GM23338 (cell line): Measurements from ENCODE around the gene RELCH. TPM values are rescaled to one million over a fixed set of nuclear protein-coding genes. Genes with fewer than 3 reads are reported as not detected.

Experiments
- ATAC-seq: fragments of 200-7000 bp; cut with Tn5 transposase; 3 replicates; pipeline ENCODE4 v1.9.1; 2020
- DNase-seq: peaks from one replicate; pipeline ENCODE4 v3.0.0-alpha.2; 2015; ENCODE audit warnings: low spot score
- H2AFZ ChIP-seq: fragments of 200-600 bp; sonication (generic); 2 replicates; pipeline ENCODE4 v1.8.0; 2016; ENCODE audit warnings: antibody characterized with exemption, mild to moderate bottlenecking, moderate library complexity
- H3F3A ChIP-seq: fragments of 200-600 bp; sonication (generic); replicated peaks from 2 replicates; pipeline ENCODE4 v1.8.0; 2017; ENCODE audit warnings: antibody characterized with exemption, mixed run types, low read depth
- H3K27ac ChIP-seq: fragments of 200-600 bp; sonication (generic); 2 replicates; pipeline ENCODE4 v1.6.1; 2016; ENCODE audit warnings: low read depth
- H3K27me3 ChIP-seq: fragments of 200-600 bp; sonication (generic); 2 replicates; pipeline ENCODE4 v1.8.0; 2016; ENCODE audit warnings: mild to moderate bottlenecking, mixed run types, moderate library complexity; ENCODE audit not compliant: insufficient read depth
- H3K36me3 ChIP-seq: fragments of 200-600 bp; sonication (generic); 2 replicates; pipeline ENCODE4 v1.8.0; 2016; ENCODE audit warnings: mild to moderate bottlenecking; ENCODE audit not compliant: insufficient read depth
- H3K4me1 ChIP-seq: fragments of 200-600 bp; sonication (generic); 2 replicates; pipeline ENCODE4 v1.8.0; 2016; ENCODE audit warnings: mild to moderate bottlenecking, moderate library complexity; ENCODE audit not compliant: insufficient read depth
- H3K4me2 ChIP-seq: fragments of 200-600 bp; sonication (generic); 2 replicates; pipeline ENCODE4 v1.7.1; 2017; ENCODE audit warnings: mixed run types
- H3K4me3 ChIP-seq: fragments of 200-600 bp; sonication (generic); 2 replicates; pipeline ENCODE4 v1.6.1; 2016; ENCODE audit warnings: mixed run types
- H3K79me2 ChIP-seq: fragments of 200-600 bp; sonication (generic); replicated peaks from 2 replicates; pipeline ENCODE4 v1.8.0; 2017; ENCODE audit warnings: mild to moderate bottlenecking; ENCODE audit not compliant: insufficient read depth
- H3K9me2 ChIP-seq: fragments of 200-600 bp; sonication (generic); 2 replicates; pipeline ENCODE4 v1.8.0; 2017; ENCODE audit not compliant: insufficient read depth
- H4K20me1 ChIP-seq: fragments of 200-600 bp; sonication (generic); replicated peaks from 2 replicates; pipeline ENCODE4 v1.8.0; 2017; ENCODE audit warnings: mild to moderate bottlenecking; ENCODE audit not compliant: insufficient read depth
- H3K27ac Mint-ChIP-seq: 2 replicates; pipeline ENCODE4 v1.8.0; 2020; ENCODE audit warnings: inconsistent platforms, mild to moderate bottlenecking, moderate library complexity, mixed read lengths
- H3K27me3 Mint-ChIP-seq: 3 replicates; pipeline ENCODE4 v1.8.0; 2022; ENCODE audit warnings: low read depth, mild to moderate bottlenecking, moderate library complexity, mixed read lengths, inconsistent platforms; ENCODE audit not compliant: insufficient read depth, poor library complexity
- H3K36me3 Mint-ChIP-seq: 3 replicates; pipeline ENCODE4 v1.8.0; 2021; ENCODE audit warnings: low read depth, mild to moderate bottlenecking, inconsistent platforms, moderate library complexity, mixed read lengths
- H3K4me1 Mint-ChIP-seq: 3 replicates; pipeline ENCODE4 v1.8.0; 2020; ENCODE audit warnings: mild to moderate bottlenecking, inconsistent platforms, mixed read lengths
- H3K4me3 Mint-ChIP-seq: 3 replicates; pipeline ENCODE4 v1.8.0; 2021; ENCODE audit warnings: moderate library complexity, mild to moderate bottlenecking, inconsistent platforms, mixed read lengths
- H3K9me3 Mint-ChIP-seq: 3 replicates; pipeline ENCODE4 v1.8.0; 2020; ENCODE audit warnings: moderate library complexity, mild to moderate bottlenecking, inconsistent platforms, mixed read lengths
- CREB1 ChIP-seq: fragments of 250-450 bp; sonication (Bioruptor Pico); IDR thresholded peaks from 2 replicates; pipeline ENCODE4 v1.5.0; 2020; ENCODE audit warnings: low read depth, mild to moderate bottlenecking, moderate library complexity
- EZH2 ChIP-seq: fragments of 200-600 bp; sonication (generic); IDR thresholded peaks from one replicate; pipeline ENCODE4 v1.8.0; 2017; ENCODE audit warnings: antibody characterized with exemption, mild to moderate bottlenecking, low read depth; ENCODE audit not compliant: unreplicated experiment
- EZH2phosphoT487 ChIP-seq: fragments of 200-600 bp; sonication (generic); IDR thresholded peaks from one replicate; pipeline ENCODE4 v1.8.1; 2018; ENCODE audit warnings: antibody characterized with exemption; ENCODE audit not compliant: unreplicated experiment
- JUNB ChIP-seq: IDR thresholded peaks from one replicate; pipeline ENCODE4 v1.6.1; 2016; ENCODE audit warnings: antibody characterized with exemption; ENCODE audit not compliant: unreplicated experiment
- NANOG ChIP-seq: IDR thresholded peaks from 2 replicates; pipeline ENCODE4 v1.6.1; 2016; ENCODE audit warnings: antibody characterized with exemption, borderline replicate concordance
- POLR2AphosphoS5 ChIP-seq: IDR thresholded peaks from 2 replicates; pipeline ENCODE4 v1.6.1; 2016; ENCODE audit warnings: antibody characterized with exemption, low read depth
- STAT1 ChIP-seq: IDR thresholded peaks from one replicate; pipeline ENCODE4 v1.6.1; 2016; ENCODE audit warnings: antibody characterized with exemption; ENCODE audit not compliant: unreplicated experiment
- ZNF114 ChIP-seq: fragments of 250-450 bp; sonication (Bioruptor Pico); IDR thresholded peaks from 2 replicates; pipeline ENCODE4 v1.5.0; 2020; ENCODE audit warnings: mild to moderate bottlenecking, moderate library complexity
- ZNF331 ChIP-seq: fragments of 250-450 bp; sonication (Bioruptor Pico); IDR thresholded peaks from 2 replicates; pipeline ENCODE4 v1.5.0; 2020; ENCODE audit warnings: low read depth, mild to moderate bottlenecking, moderate library complexity
- polyA plus RNA-seq: library from polyadenylated mRNA; unstranded; fragments of >200 nt; fragmentation: Nextera tagmentation; extraction: Ambion mirVana; gene quantifications from 2 replicates; pipeline ENCODE4 v1.2.1, GENCODE V29; 2016
- total RNA-seq: library from RNA; depleted of rRNA; stranded (reverse); fragments of >200 nt; shearing (Covaris generic); gene quantifications from 2 replicates; pipeline ENCODE4 v1.2.3, GENCODE V29; 2014
- TF ChIP-seq, protein P1 (sequence below): IDR thresholded peaks from 2 replicates; pipeline ENCODE4 v1.6.1; 2016; ENCODE audit warnings: antibody characterized with exemption
- TF ChIP-seq, protein P2 (sequence below): IDR thresholded peaks from one replicate; pipeline ENCODE4 v1.6.1; 2018; ENCODE audit warnings: antibody characterized with exemption; ENCODE audit not compliant: unreplicated experiment
- TF ChIP-seq, protein P3 (sequence below), 2 experiments: fragments of 200-600 bp in 1 of 2; sonication (generic) in 1 of 2; conservative IDR thresholded peaks; 2 replicates each; pipeline versions ENCODE4 v1.5.1 to v1.6.1; 2016 to 2017; ENCODE audit warnings: antibody characterized with exemption in 2 of 2, low read depth in 2 of 2, mild to moderate bottlenecking in 2 of 2, moderate library complexity in 1 of 2

RELCH gene
- total and polyA plus RNA-seq, 2 experiments from 2014 or later = 8.8 to 56.4 TPM

GRCh38 chr18:62205824-62206223 is 18.8 kb downstream of the RELCH start:
- Mint-ChIP-seq H3K4me1 (peaks cover 4% of the 10 kb centered on the region; the same call in 1 of the 3 replicates), H3K27me3 (peaks cover 5% of the 10 kb centered on the region), H3K27ac (no peak overlapping the region), H3K36me3 (no peaks in the 10 kb centered on the region; the same call in 2 of the 3 replicates), H3K4me3 (no peak overlapping the region), H3K9me3 (no peaks in the 10 kb centered on the region)
- no peaks in the 10 kb centered on the region for H3F3A ChIP-seq
- no peaks in the 10 kb centered on the region for H3K4me1 ChIP-seq
- no peak overlapping the region for H2AFZ ChIP-seq
- DNase-seq = no peak
- H3K27me3 ChIP-seq = no peaks in the 10 kb centered on the region
- H3K36me3 ChIP-seq = no peaks in the 10 kb centered on the region
- H3K9me2 ChIP-seq = no peaks in the 10 kb centered on the region
- peaks cover 89% of the 10 kb centered on the region for H3K79me2 ChIP-seq
- no peak overlapping the region for H3K4me3 ChIP-seq
- ATAC-seq = no peak
- no peak overlapping the region for H3K27ac ChIP-seq
- no peak overlapping the region for H3K4me2 ChIP-seq
- H4K20me1 ChIP-seq = peaks cover 6% of the 10 kb centered on the region; the same call in 1 of the 2 replicates
- TF ChIP-seq ZNF114 (CRISPR knock-in tag) (no peak), EZH2phosphoT487 (no peak), CREB1 (no peak), JUNB (no peak), ZNF331 (no peak), STAT1 (no peak)
- TF ChIP-seq, protein P1, sequence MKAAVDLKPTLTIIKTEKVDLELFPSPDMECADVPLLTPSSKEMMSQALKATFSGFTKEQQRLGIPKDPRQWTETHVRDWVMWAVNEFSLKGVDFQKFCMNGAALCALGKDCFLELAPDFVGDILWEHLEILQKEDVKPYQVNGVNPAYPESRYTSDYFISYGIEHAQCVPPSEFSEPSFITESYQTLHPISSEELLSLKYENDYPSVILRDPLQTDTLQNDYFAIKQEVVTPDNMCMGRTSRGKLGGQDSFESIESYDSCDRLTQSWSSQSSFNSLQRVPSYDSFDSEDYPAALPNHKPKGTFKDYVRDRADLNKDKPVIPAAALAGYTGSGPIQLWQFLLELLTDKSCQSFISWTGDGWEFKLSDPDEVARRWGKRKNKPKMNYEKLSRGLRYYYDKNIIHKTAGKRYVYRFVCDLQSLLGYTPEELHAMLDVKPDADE = no peak
- TF ChIP-seq, protein P2, sequence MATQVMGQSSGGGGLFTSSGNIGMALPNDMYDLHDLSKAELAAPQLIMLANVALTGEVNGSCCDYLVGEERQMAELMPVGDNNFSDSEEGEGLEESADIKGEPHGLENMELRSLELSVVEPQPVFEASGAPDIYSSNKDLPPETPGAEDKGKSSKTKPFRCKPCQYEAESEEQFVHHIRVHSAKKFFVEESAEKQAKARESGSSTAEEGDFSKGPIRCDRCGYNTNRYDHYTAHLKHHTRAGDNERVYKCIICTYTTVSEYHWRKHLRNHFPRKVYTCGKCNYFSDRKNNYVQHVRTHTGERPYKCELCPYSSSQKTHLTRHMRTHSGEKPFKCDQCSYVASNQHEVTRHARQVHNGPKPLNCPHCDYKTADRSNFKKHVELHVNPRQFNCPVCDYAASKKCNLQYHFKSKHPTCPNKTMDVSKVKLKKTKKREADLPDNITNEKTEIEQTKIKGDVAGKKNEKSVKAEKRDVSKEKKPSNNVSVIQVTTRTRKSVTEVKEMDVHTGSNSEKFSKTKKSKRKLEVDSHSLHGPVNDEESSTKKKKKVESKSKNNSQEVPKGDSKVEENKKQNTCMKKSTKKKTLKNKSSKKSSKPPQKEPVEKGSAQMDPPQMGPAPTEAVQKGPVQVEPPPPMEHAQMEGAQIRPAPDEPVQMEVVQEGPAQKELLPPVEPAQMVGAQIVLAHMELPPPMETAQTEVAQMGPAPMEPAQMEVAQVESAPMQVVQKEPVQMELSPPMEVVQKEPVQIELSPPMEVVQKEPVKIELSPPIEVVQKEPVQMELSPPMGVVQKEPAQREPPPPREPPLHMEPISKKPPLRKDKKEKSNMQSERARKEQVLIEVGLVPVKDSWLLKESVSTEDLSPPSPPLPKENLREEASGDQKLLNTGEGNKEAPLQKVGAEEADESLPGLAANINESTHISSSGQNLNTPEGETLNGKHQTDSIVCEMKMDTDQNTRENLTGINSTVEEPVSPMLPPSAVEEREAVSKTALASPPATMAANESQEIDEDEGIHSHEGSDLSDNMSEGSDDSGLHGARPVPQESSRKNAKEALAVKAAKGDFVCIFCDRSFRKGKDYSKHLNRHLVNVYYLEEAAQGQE = no peak

- DNase-seq (no peak), ATAC-seq (no peak)
- Histone ChIP-seq H3K4me1 (no peaks in the 10 kb centered on the region), H3K27me3 (no peaks in the 10 kb centered on the region), H3K27ac (no peak overlapping the region), H3K79me2 (peaks cover 87% of the 10 kb centered on the region), H3K4me2 (no peak overlapping the region), H4K20me1 (peaks cover under 1% of the 10 kb centered on the region; the same call in 1 of the 2 replicates), H3F3A (no peaks in the 10 kb centered on the region), H2AFZ (no peak overlapping the region), H3K9me2 (no peaks in the 10 kb centered on the region), H3K36me3 (no peaks in the 10 kb centered on the region), H3K4me3 (no peak overlapping the region)
- Mint-ChIP-seq H3K27ac (no peak overlapping the region), H3K27me3 (peaks cover 5% of the 10 kb centered on the region), H3K36me3 (no peaks in the 10 kb centered on the region; the same call in 2 of the 3 replicates), H3K9me3 (no peaks in the 10 kb centered on the region), H3K4me3 (no peak overlapping the region), H3K4me1 (peaks cover 4% of the 10 kb centered on the region; the same call in 1 of the 3 replicates)
- TF ChIP-seq, protein P3, sequence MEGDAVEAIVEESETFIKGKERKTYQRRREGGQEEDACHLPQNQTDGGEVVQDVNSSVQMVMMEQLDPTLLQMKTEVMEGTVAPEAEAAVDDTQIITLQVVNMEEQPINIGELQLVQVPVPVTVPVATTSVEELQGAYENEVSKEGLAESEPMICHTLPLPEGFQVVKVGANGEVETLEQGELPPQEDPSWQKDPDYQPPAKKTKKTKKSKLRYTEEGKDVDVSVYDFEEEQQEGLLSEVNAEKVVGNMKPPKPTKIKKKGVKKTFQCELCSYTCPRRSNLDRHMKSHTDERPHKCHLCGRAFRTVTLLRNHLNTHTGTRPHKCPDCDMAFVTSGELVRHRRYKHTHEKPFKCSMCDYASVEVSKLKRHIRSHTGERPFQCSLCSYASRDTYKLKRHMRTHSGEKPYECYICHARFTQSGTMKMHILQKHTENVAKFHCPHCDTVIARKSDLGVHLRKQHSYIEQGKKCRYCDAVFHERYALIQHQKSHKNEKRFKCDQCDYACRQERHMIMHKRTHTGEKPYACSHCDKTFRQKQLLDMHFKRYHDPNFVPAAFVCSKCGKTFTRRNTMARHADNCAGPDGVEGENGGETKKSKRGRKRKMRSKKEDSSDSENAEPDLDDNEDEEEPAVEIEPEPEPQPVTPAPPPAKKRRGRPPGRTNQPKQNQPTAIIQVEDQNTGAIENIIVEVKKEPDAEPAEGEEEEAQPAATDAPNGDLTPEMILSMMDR (conservative IDR thresholded peaks at IDR 0.05; ENCODE audit: low read depth in 2 of 2) = no peak
- TF ChIP-seq, protein P1 = no peak
- TF ChIP-seq, protein P2 = no peak
- TF ChIP-seq JUNB (no peak), ZNF331 (no peak), POLR2AphosphoS5 (no peak), EZH2 (no peak), NANOG (no peak), EZH2phosphoT487 (no peak), STAT1 (no peak)
Observed at GRCh38 chr18:62206593-62206992, 19.5 kb downstream of the RELCH start.
